Suprapubic skin (tissue), 3 donors: ENCODE measurements around the gene YBEY.

ENCODE experiments used
- POLR2A ChIP-seq, 2 donors: fragments of 450-650 bp; IDR thresholded peaks; one replicate each; pipeline ENCODE4 v1.6.1; 2017; ENCODE audit warnings: antibody characterized with exemption in 2 of 2, mild to moderate bottlenecking in 2 of 2, moderate library complexity in 2 of 2
- TF ChIP-seq, protein P1 (sequence below), 2 donors: fragments of 200-600 bp in 1 of 2; fragments of 450-650 bp in 1 of 2; sonication (generic) in 1 of 2; IDR thresholded peaks; one replicate each; pipeline ENCODE4 v1.5.1; 2016 to 2019; ENCODE audit warnings: antibody characterized with exemption in 2 of 2, mild to moderate bottlenecking in 1 of 2, moderate library complexity in 1 of 2

DNA sequence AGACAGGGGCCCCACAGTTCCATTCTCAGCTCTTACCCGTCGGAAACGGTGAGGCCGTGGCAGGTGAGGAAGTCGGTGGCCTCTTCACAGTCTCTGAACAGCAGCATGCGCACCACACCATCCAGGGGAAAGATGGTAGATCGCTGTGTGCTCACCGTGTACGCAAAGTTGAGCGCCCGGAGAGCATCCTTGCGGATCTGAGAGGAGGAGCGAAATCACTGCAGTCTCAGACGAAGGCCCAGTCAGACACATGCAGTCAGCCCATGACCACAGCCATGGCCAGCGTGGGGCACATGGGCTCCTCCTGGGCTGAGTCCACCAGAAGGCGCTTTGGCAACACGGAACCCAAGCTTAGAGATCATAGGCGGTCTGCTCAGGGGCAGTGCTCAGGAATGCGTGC lies 19.2 kb upstream of the YBEY start:
- TF ChIP-seq, protein P1, sequence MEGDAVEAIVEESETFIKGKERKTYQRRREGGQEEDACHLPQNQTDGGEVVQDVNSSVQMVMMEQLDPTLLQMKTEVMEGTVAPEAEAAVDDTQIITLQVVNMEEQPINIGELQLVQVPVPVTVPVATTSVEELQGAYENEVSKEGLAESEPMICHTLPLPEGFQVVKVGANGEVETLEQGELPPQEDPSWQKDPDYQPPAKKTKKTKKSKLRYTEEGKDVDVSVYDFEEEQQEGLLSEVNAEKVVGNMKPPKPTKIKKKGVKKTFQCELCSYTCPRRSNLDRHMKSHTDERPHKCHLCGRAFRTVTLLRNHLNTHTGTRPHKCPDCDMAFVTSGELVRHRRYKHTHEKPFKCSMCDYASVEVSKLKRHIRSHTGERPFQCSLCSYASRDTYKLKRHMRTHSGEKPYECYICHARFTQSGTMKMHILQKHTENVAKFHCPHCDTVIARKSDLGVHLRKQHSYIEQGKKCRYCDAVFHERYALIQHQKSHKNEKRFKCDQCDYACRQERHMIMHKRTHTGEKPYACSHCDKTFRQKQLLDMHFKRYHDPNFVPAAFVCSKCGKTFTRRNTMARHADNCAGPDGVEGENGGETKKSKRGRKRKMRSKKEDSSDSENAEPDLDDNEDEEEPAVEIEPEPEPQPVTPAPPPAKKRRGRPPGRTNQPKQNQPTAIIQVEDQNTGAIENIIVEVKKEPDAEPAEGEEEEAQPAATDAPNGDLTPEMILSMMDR (IDR thresholded peaks at IDR 0.05), result no peak
- no peak for TF ChIP-seq POLR2A (IDR thresholded peaks at IDR 0.05)
